ENCODE results near the gene CDH13.

The CDH13 gene

GRCh38 chr16:83797013-83797412, 1170.2 kb downstream of the CDH13 start:
- no peak overlapping the region for H3K4me3 ChIP-seq (ENCODE audit: low read length)
- no peak for TF ChIP-seq CTCF (conservative IDR thresholded peaks at IDR 0.05; ENCODE audit: low read length)
- no peak for DNase-seq (ENCODE audit: low read depth)

- DNase-seq (ENCODE audit: low read depth): no peak
- no peak for TF ChIP-seq CTCF (conservative IDR thresholded peaks at IDR 0.05; ENCODE audit: low read length)
- no peak overlapping the region for H3K4me3 ChIP-seq (ENCODE audit: low read length)
These were observed 1172.6 kb downstream of the CDH13 start for GRCh38 chr16:83799336-83799735.

- H3K4me3 ChIP-seq (ENCODE audit: low read length): peak overlapping the region; percentile 46
- peak; percentile 87 for DNase-seq (ENCODE audit: low read depth)
- TF ChIP-seq CTCF (conservative IDR thresholded peaks at IDR 0.05; ENCODE audit: low read length): no peak
These were observed 1175.4 kb downstream of the CDH13 start for GRCh38 chr16:83802135-83802534.

GRCh38 chr16:83802554-83803205, 1175.9 kb downstream of the CDH13 start:
- no peak for TF ChIP-seq CTCF (conservative IDR thresholded peaks at IDR 0.05; ENCODE audit: low read length)
- DNase-seq (ENCODE audit: low read depth): no peak
- peak overlapping the region; percentile 46 for H3K4me3 ChIP-seq (ENCODE audit: low read length)

GRCh38 chr16:83803811-83804210, 1177.0 kb downstream of the CDH13 start:
- H3K4me3 ChIP-seq (ENCODE audit: low read length): no peak overlapping the region
- TF ChIP-seq CTCF (conservative IDR thresholded peaks at IDR 0.05; ENCODE audit: low read length): no peak
- DNase-seq (ENCODE audit: low read depth): no peak

GRCh38 chr16:83804366-83804765, 1177.6 kb downstream of the CDH13 start:
- H3K4me3 ChIP-seq (ENCODE audit: low read length): no peak overlapping the region
- TF ChIP-seq CTCF (conservative IDR thresholded peaks at IDR 0.05; ENCODE audit: low read length): no peak
- DNase-seq (ENCODE audit: low read depth): no peak

- DNase-seq (ENCODE audit: low read depth): no peak
- H3K4me3 ChIP-seq (ENCODE audit: low read length): no peak overlapping the region
- TF ChIP-seq CTCF (conservative IDR thresholded peaks at IDR 0.05; ENCODE audit: low read length): no peak
These were observed 1179.3 kb downstream of the CDH13 start for GRCh38 chr16:83806036-83806435.
